ENCODE measurements around the gene ANTXR1.

ANTXR1 gene

GRCh38 chr2:69034122-69034521 lies 21.1 kb downstream of the ANTXR1 start:
- no peak for DNase-seq (ENCODE audit: low spot score)

GRCh38 chr2:69034845-69035244 lies 21.9 kb downstream of the ANTXR1 start:
- no peak for DNase-seq (ENCODE audit: low spot score)

GRCh38 chr2:69036926-69037325 lies 23.9 kb downstream of the ANTXR1 start:
- DNase-seq (ENCODE audit: low spot score) = no peak

- no peak for DNase-seq (ENCODE audit: low spot score)
Measured at GRCh38 chr2:69041214-69041613, 28.2 kb downstream of the ANTXR1 start.

GRCh38 chr2:69043736-69044400 lies 30.9 kb downstream of the ANTXR1 start:
- DNase-seq (ENCODE audit: low spot score) = no peak

GRCh38 chr2:69046221-69046662 lies 33.3 kb downstream of the ANTXR1 start:
- DNase-seq (ENCODE audit: low spot score) = no peak

- DNase-seq (ENCODE audit: low spot score) = no peak
Measured at GRCh38 chr2:69047625-69048145, 34.7 kb downstream of the ANTXR1 start.

GRCh38 chr2:69050802-69051201 lies 37.8 kb downstream of the ANTXR1 start:
- no peak for DNase-seq (ENCODE audit: low spot score)

- DNase-seq (ENCODE audit: low spot score) = no peak
Measured at GRCh38 chr2:69053416-69053965, 40.5 kb downstream of the ANTXR1 start.

- DNase-seq (ENCODE audit: low spot score) = peak; percentile 86
Measured at GRCh38 chr2:69054431-69054830, 41.5 kb downstream of the ANTXR1 start.

GRCh38 chr2:69055688-69056470 lies 42.9 kb downstream of the ANTXR1 start:
- no peak for DNase-seq (ENCODE audit: low spot score)

- no peak for DNase-seq (ENCODE audit: low spot score)
Measured at GRCh38 chr2:69057660-69058059, 44.7 kb downstream of the ANTXR1 start.

GRCh38 chr2:69059731-69060290 lies 46.8 kb downstream of the ANTXR1 start:
- DNase-seq (ENCODE audit: low spot score) = no peak

GRCh38 chr2:69060938-69061501 lies 48.0 kb downstream of the ANTXR1 start:
- DNase-seq (ENCODE audit: low spot score) = no peak

- DNase-seq (ENCODE audit: low spot score) = no peak
Measured at GRCh38 chr2:69061525-69061924, 48.5 kb downstream of the ANTXR1 start.

- no peak for DNase-seq (ENCODE audit: low spot score)
Measured at GRCh38 chr2:69062307-69062962, 49.5 kb downstream of the ANTXR1 start.

GRCh38 chr2:69065735-69066336 lies 52.9 kb downstream of the ANTXR1 start:
- DNase-seq (ENCODE audit: low spot score) = no peak

- no peak for DNase-seq (ENCODE audit: low spot score)
Measured at GRCh38 chr2:69067026-69067630, 54.1 kb downstream of the ANTXR1 start.

GRCh38 chr2:69067866-69068265 lies 54.9 kb downstream of the ANTXR1 start:
- DNase-seq (ENCODE audit: low spot score) = no peak

- no peak for DNase-seq (ENCODE audit: low spot score)
Measured at GRCh38 chr2:69070969-69071368, 58.0 kb downstream of the ANTXR1 start.
